ENCODE data around the gene ANKRD33. TPM values are rescaled to one million over a fixed set of nuclear protein-coding genes. Genes with fewer than 3 reads are reported as not detected.

Gene ANKRD33
- total and polyA plus RNA-seq, 2 of the 13 experiments (the other 11 are each of a cell fraction or from before 2014, with no cell fraction given): 0.04 TPM; not detected in 1

DNA sequence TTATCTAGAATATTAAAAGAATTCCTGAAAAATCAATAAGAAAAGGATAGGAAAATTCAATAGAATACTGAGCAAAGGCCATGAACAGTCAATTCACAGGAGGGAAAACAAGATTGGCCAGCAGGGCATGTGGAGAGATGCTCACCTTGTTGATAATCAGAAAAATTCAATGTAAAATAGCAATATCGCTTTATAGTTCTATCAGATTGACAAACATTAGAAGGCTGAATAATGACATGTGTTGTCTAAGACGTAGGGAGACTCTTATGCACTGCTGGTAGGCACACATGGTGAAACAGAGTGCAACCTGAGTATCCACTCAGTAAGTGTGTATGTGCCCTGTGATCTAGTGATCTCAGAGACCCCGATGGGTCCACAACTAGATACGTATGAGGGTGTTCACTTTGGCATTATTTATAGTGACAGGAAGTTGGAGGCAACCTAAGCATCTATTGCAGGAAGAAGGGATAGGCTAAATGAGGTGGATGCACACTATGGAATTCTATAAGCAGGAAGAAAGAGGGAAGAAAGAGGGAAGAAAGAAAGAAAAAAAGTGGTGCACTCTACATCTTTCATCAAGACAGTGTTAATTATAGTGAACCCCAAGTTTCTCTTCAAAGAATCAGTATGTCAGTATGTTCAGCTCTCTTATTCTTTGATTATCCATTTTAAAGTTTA, 3.8 kb upstream of the ANKRD33 start:
- H3K27ac ChIP-seq (ENCODE audit: extremely low read length, insufficient read depth, low read length): no peak overlapping the region
- POLR2A ChIA-PET: no interaction called here
- H3K27me3 ChIP-seq (ENCODE audit: control insufficient read depth in 1 of 2, insufficient read depth in 2 of 2, low read length in 2 of 2): peaks cover 0 to 2% of the 10 kb centered on the region in 2 experiments; a peak in 1 of 5 replicates
- no peak for DNase-seq (ENCODE audit: low spot score)
- no peak for FAIRE-seq
- TF ChIP-seq ZNF101 (CRISPR knock-in tag; IDR thresholded peaks at IDR 0.05; ENCODE audit: borderline replicate concordance, low read depth) (no peak), FOXP1 (IDR thresholded peaks at IDR 0.05) (0 out of 2 replicates have a peak, but pooled peaks have one; percentile 15), FOXP1 (CRISPR knock-in tag; IDR thresholded peaks at IDR 0.05) (no peak)
- no peaks in the 10 kb centered on the region for H3K9me3 ChIP-seq (ENCODE audit: low read length)
- intact Hi-C loops (cut with micrococcal nuclease; ENCODE audit: unreplicated experiment) (no loop called here), in situ Hi-C loops (cut with HindIII; ENCODE audit: extremely low pct_ligation_motif_present, low pct_unique_long_range_greater_than_20kb) (no loop called here)
- H4K20me1 ChIP-seq (ENCODE audit: insufficient read depth, low read length): no peaks in the 10 kb centered on the region
- BruUV-seq (replicated peaks): no TSS peak
- no peaks in the 10 kb centered on the region for H3K36me3 ChIP-seq (replicated peaks in 1 of 2; ENCODE audit: control insufficient read depth in 1 of 2, insufficient read depth in 2 of 2, low read length in 2 of 2)
- no peak overlapping the region for H3K9ac ChIP-seq (ENCODE audit: insufficient read depth, low read depth, low read length)
- WGBS (ENCODE audit: low lambda C conversion rate): 48% methylated on average over 4 of the region's 4 CpGs
- no peak overlapping the region for H2AFZ ChIP-seq (ENCODE audit: low read length)
- peaks cover 32% of the 10 kb centered on the region for H3K4me1 ChIP-seq (ENCODE audit: insufficient read depth, low read length)
- H3K4me3 ChIP-seq (replicated peaks in 1 of 3; ENCODE audit: insufficient read depth in 1 of 3, low read depth in 2 of 3, low read length in 3 of 3): no peak overlapping the region
- no peaks in the 10 kb centered on the region for H3K79me2 ChIP-seq (ENCODE audit: insufficient read depth, low read length)
- ATAC-seq: no peak
- CTCF ChIA-PET (ENCODE audit: low intra/inter-chr PET ratio, low total read pairs): no interaction called here
- no peak overlapping the region; the same call in 1 of the 2 replicates for H3K4me2 ChIP-seq (ENCODE audit: low read depth, low read length)

DNA sequence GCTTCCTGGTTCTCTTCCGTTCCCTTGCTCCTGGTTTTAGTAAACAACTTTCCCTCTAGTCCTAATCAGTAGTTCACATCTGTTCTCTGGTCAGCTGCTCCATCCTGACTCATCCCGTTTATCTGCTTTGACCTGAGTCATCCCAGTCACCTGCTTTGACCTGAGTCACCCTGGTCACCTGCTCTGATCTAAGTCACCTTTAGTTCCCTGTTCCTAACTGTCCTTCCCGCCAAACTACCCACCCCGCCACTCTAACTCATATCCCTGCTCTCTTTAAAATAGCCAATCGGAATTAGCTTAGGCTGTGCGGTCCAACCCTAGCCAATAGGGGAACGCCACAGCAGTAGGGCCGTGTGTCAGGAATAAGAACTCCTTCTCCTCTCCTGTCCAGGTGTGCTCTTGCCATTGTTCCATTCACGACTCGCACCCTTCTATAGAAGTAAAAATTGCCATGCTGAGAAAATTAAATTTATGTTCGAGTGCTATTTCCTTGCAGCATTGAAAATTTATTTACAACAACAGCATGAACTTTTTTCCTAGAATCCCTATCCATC, 3.1 kb upstream of the ANKRD33 start:
- WGBS (ENCODE audit: low lambda C conversion rate): 58% methylated on average over 11 of the region's 11 CpGs
- no peaks in the 10 kb centered on the region for H3K9me3 ChIP-seq (ENCODE audit: low read length)
- no peak for FAIRE-seq
- ATAC-seq: peak; percentile 56; the same call in 2 of the 3 replicates
- ChIA-PET POLR2A (no interaction called here), CTCF (ENCODE audit: low intra/inter-chr PET ratio, low total read pairs) (no interaction called here)
- in situ Hi-C loops (cut with HindIII; ENCODE audit: extremely low pct_ligation_motif_present, low pct_unique_long_range_greater_than_20kb): no loop called here
- H3K27ac ChIP-seq (ENCODE audit: extremely low read length, insufficient read depth, low read length): no peak overlapping the region
- H3K36me3 ChIP-seq (replicated peaks in 1 of 2; ENCODE audit: control insufficient read depth in 1 of 2, insufficient read depth in 2 of 2, low read length in 2 of 2): no peaks in the 10 kb centered on the region
- BruUV-seq (replicated peaks): no TSS peak
- DNase-seq (ENCODE audit: low spot score): peak; percentile 80
- H3K4me1 ChIP-seq (ENCODE audit: insufficient read depth, low read length): peaks cover 31% of the 10 kb centered on the region
- no peak overlapping the region for H2AFZ ChIP-seq (ENCODE audit: low read length)
- no peak overlapping the region for H3K9ac ChIP-seq (ENCODE audit: insufficient read depth, low read depth, low read length)
- no peaks in the 10 kb centered on the region for H4K20me1 ChIP-seq (ENCODE audit: insufficient read depth, low read length)
- no peak overlapping the region for H3K4me3 ChIP-seq (replicated peaks in 1 of 3; ENCODE audit: insufficient read depth in 1 of 3, low read depth in 2 of 3, low read length in 3 of 3)
- peaks cover 0 to 3% of the 10 kb centered on the region in 2 experiments; a peak in 2 of 5 replicates for H3K27me3 ChIP-seq (ENCODE audit: control insufficient read depth in 1 of 2, insufficient read depth in 2 of 2, low read length in 2 of 2)
- H3K79me2 ChIP-seq (ENCODE audit: insufficient read depth, low read length): no peaks in the 10 kb centered on the region
- peak overlapping the region; percentile 19; the same call in 1 of the 2 replicates for H3K4me2 ChIP-seq (ENCODE audit: low read depth, low read length)
- intact Hi-C loops (cut with micrococcal nuclease; ENCODE audit: unreplicated experiment): no loop called here
- TF ChIP-seq MBNL3 (CRISPR knock-in tag; conservative IDR thresholded peaks at IDR 0.05): no peak
- TF ChIP-seq FOXO1 (CRISPR knock-in tag; IDR thresholded peaks at IDR 0.05): peak; percentile 31; the same call in 1 of the 2 replicates
- TF ChIP-seq FOSL1 (CRISPR knock-in tag; IDR thresholded peaks at IDR 0.05; ENCODE audit: borderline replicate concordance): peak; percentile 83
- peak; percentile 70 for TF ChIP-seq ZEB1 (IDR thresholded peaks at IDR 0.05; ENCODE audit: insufficient replicate concordance, low read depth)
- TF ChIP-seq NFE2L2 (IDR thresholded peaks at IDR 0.05; ENCODE audit: low read length): peak; percentile 42; the same call in 1 of the 2 replicates
- no peak for TF ChIP-seq ZNF570 (CRISPR knock-in tag; IDR thresholded peaks at IDR 0.05; ENCODE audit: borderline replicate concordance)
- TF ChIP-seq, protein P1, sequence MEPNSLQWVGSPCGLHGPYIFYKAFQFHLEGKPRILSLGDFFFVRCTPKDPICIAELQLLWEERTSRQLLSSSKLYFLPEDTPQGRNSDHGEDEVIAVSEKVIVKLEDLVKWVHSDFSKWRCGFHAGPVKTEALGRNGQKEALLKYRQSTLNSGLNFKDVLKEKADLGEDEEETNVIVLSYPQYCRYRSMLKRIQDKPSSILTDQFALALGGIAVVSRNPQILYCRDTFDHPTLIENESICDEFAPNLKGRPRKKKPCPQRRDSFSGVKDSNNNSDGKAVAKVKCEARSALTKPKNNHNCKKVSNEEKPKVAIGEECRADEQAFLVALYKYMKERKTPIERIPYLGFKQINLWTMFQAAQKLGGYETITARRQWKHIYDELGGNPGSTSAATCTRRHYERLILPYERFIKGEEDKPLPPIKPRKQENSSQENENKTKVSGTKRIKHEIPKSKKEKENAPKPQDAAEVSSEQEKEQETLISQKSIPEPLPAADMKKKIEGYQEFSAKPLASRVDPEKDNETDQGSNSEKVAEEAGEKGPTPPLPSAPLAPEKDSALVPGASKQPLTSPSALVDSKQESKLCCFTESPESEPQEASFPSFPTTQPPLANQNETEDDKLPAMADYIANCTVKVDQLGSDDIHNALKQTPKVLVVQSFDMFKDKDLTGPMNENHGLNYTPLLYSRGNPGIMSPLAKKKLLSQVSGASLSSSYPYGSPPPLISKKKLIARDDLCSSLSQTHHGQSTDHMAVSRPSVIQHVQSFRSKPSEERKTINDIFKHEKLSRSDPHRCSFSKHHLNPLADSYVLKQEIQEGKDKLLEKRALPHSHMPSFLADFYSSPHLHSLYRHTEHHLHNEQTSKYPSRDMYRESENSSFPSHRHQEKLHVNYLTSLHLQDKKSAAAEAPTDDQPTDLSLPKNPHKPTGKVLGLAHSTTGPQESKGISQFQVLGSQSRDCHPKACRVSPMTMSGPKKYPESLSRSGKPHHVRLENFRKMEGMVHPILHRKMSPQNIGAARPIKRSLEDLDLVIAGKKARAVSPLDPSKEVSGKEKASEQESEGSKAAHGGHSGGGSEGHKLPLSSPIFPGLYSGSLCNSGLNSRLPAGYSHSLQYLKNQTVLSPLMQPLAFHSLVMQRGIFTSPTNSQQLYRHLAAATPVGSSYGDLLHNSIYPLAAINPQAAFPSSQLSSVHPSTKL (CRISPR knock-in tag; IDR thresholded peaks at IDR 0.05): peak; percentile 57
- TF ChIP-seq ZNF878 (CRISPR knock-in tag; IDR thresholded peaks at IDR 0.05): 0 out of 2 replicates have a peak, but pooled peaks have one; percentile 45
- no peak for TF ChIP-seq ZMYM2 (CRISPR knock-in tag; IDR thresholded peaks at IDR 0.05)
- TF ChIP-seq, protein P2, sequence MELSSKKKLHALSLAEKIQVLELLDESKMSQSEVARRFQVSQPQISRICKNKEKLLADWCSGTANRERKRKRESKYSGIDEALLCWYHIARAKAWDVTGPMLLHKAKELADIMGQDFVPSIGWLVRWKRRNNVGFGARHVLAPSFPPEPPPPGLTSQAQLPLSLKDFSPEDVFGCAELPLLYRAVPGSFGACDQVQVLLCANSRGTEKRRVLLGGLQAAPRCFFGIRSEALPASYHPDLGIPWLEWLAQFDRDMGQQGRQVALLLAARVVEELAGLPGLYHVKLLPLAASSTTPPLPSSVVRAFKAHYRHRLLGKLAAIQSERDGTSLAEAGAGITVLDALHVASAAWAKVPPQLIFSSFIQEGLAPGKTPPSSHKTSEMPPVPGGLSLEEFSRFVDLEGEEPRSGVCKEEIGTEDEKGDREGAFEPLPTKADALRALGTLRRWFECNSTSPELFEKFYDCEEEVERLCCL (CRISPR knock-in tag; IDR thresholded peaks at IDR 0.05; ENCODE audit: borderline replicate concordance): no peak
